Dendritic cell treated with granulocyte-macrophage colony-stimulating factor and Interleukin-4, amounts not matched to agents 40 ng/mL and 50 ng/mL, for 4 days (primary cell): ENCODE measurements around the gene PDIA5.
"Not testable (repeated sequence)": the region's sequence is repeated elsewhere in the genome, so short reads cannot be mapped to it uniquely, and the experiment has no call there.

Experiments used
- H3K27ac Mint-ChIP-seq: one replicate; pipeline ENCODE4 v1.8.0; 2022; ENCODE audit warnings: mild to moderate bottlenecking, mixed read lengths
- H3K27me3 Mint-ChIP-seq: one replicate; pipeline ENCODE4 v1.8.0; 2022; ENCODE audit warnings: mild to moderate bottlenecking, mixed read lengths
- H3K36me3 Mint-ChIP-seq: one replicate; pipeline ENCODE4 v1.8.0; 2022; ENCODE audit warnings: low read depth, mixed read lengths
- H3K4me1 Mint-ChIP-seq: one replicate; pipeline ENCODE4 v1.8.0; 2022; ENCODE audit warnings: low read depth, mixed read lengths
- H3K4me3 Mint-ChIP-seq: one replicate; pipeline ENCODE4 v1.8.0; 2022; ENCODE audit warnings: mild to moderate bottlenecking, moderate library complexity, mixed read lengths
- H3K9me3 Mint-ChIP-seq: one replicate; pipeline ENCODE4 v1.8.0; 2022; ENCODE audit warnings: mixed read lengths
- intact Hi-C: fragments of 100-400 bp; cut with micrococcal nuclease; formaldehyde crosslinking; loops from one replicate; pipeline ENCODE4 v1.15.0; 2022

PDIA5 gene

GRCh38 chr3:123099331-123100192 lies 32.7 kb downstream of the PDIA5 start:
- no peak overlapping the region for H3K27ac Mint-ChIP-seq
- H3K4me1 Mint-ChIP-seq, result peaks cover 5% of the 10 kb centered on the region
- no peak overlapping the region for H3K4me3 Mint-ChIP-seq
- H3K27me3 Mint-ChIP-seq, result no peaks in the 10 kb centered on the region
- peaks cover 51% of the 10 kb centered on the region for H3K36me3 Mint-ChIP-seq
- no peaks in the 10 kb centered on the region for H3K9me3 Mint-ChIP-seq
- intact Hi-C loops, result no loop called here

DNA sequence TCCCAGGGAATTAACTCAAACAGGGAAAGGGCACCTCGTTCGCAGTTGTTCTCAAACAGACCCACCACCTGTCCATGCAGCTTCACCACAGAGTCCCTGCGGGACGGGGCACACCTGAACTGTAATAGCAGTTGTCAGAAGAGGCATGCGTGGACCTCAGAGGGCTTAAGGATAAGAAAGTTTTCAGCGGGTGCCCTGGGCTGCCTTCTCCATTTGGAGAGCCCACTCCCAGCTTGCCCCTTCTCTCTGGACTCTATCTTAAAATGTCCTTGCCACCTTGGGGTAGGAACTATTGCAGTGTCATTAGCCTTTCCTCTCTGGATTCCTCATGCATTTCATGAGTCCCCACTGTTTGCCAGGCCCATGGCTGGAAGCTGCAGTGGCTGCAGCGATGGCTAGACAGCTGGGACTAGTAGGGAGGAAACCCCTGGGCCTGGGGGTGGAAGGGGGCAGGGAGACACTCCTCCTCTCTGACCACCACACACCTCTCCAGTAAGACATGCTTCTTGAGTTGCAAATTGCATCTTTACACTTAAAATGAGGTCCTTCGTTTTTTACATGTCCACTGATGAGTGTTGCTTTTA lies 33.5 kb downstream of the PDIA5 start:
- Mint-ChIP-seq H3K9me3 (no peaks in the 10 kb centered on the region), H3K27me3 (no peaks in the 10 kb centered on the region), H3K36me3 (peaks cover 50% of the 10 kb centered on the region), H3K4me1 (peaks cover 6% of the 10 kb centered on the region), H3K27ac (no peak overlapping the region), H3K4me3 (no peak overlapping the region)
- intact Hi-C loops, result no loop called here

GRCh38 chr3:123102249-123102648 lies 35.4 kb downstream of the PDIA5 start:
- Mint-ChIP-seq H3K27me3 (no peaks in the 10 kb centered on the region), H3K4me1 (peaks cover 12% of the 10 kb centered on the region), H3K36me3 (peaks cover 53% of the 10 kb centered on the region), H3K27ac (no peak overlapping the region), H3K4me3 (no peak overlapping the region), H3K9me3 (no peaks in the 10 kb centered on the region)
- intact Hi-C loops, result no loop called here

DNA sequence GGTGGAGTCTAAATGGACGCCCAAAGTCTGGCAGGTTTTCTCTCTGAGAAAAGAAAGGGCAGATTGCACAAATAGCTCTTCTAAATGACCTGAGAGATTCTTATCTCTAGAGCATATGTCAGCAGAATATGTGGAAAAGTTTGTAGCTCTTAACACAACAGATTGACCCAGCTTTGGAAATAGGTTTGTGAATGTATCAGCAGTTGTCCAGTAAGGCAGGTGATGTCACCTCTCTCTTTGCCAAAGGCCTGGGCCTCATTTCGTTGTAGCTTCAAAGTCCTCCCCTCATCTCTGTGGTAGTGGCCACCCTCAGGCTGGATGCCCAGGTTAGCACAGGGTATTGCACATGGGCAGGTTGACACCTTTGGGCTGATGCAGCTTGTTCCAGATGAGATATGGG lies 36.0 kb downstream of the PDIA5 start:
- no peak overlapping the region for H3K4me3 Mint-ChIP-seq
- H3K9me3 Mint-ChIP-seq, result no peaks in the 10 kb centered on the region
- H3K36me3 Mint-ChIP-seq, result peaks cover 53% of the 10 kb centered on the region
- intact Hi-C loops, result no loop called here
- H3K27ac Mint-ChIP-seq, result no peak overlapping the region
- peaks cover 12% of the 10 kb centered on the region for H3K4me1 Mint-ChIP-seq
- H3K27me3 Mint-ChIP-seq, result no peaks in the 10 kb centered on the region

- intact Hi-C loops, result no loop called here
- Mint-ChIP-seq H3K4me1 (peaks cover 7% of the 10 kb centered on the region), H3K36me3 (peaks cover 45% of the 10 kb centered on the region), H3K9me3 (no peaks in the 10 kb centered on the region), H3K27me3 (no peaks in the 10 kb centered on the region), H3K27ac (no peak overlapping the region), H3K4me3 (no peak overlapping the region)
Observed at GRCh38 chr3:123104550-123104949, 37.7 kb downstream of the PDIA5 start.

DNA sequence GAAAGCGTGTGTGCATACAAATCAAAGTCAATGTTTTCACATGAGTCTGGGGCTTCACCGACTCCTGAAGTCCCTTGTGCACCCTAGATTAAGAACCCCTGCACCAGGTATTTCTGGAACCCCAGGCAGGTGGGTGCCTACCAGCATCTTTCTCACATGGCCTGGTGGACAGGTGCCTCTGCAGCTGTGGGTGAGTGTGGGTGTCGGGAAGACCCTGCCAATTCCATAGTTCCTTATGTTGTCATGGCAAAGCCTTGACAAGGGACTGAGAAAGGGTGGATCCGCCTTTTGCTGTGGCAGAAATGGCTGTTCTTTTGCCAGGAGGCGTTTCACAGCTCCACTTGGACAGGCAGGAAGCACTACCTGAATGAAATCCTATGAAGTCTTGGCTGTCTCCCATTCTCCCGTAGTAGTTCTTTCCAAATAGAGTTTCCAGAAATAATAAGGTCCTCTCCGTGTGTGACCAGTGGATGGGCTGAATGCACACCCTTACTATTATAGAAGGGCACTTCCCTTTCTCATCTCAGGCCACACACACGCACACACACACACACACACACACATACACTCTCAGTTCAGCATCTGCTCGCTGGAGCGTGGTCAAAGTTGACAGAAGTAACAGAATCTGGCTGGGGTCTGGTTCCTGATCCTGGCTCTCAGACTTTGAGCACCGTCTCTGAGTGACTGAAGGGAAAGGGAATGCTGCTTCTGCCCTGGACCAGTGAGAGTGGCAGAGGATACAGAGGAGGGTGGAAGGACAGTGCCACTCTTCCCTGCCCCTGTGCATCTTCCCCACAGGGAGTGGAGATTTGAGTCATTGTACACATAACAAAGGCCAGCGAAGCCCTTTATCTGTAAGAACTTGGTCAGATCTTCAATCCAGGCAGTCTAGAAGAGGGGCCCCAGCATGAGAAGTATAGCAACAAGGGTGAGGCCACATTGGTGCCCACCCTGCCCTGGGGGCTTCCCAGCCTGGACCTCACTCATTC lies 38.7 kb downstream of the PDIA5 start:
- Mint-ChIP-seq H3K4me3 (no peak overlapping the region), H3K36me3 (peaks cover 46% of the 10 kb centered on the region), H3K4me1 (peaks cover 7% of the 10 kb centered on the region), H3K9me3 (no peaks in the 10 kb centered on the region), H3K27ac (no peak overlapping the region), H3K27me3 (no peaks in the 10 kb centered on the region)
- intact Hi-C loops, result no loop called here

DNA sequence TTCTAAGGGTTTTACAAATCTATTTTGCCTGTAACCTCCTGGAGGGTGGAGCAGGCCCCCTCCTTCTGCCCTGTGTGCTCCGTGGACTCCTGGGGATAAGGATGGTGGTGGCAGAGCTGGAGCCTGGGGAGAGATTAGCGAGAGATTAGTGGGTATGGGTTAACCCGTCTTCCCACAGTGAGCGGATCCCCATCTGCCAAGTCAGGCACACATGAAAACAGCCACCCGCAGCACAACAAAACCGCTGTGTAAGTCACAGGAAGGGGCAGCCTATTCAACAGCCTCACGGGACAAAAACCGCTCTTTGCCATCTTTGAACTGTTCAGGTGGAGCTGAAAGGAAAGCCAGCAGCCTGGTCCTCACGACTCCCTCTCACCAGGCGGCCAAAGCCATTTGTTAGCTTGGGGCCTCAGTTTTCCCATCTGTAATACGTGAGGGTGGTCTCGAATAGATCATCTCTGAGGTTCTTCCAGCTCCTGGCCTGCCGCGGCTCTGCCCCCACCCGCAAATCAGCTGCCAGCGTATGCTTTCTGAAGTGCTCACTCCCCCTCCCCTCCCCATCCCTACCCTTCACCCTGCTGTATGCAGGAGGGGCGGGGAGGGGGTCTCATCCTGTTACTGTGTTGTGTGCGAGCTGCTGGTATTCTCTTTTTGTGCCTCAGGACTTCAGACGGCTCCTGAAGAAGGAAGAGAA lies 43.6 kb downstream of the PDIA5 start:
- H3K36me3 Mint-ChIP-seq, result peaks cover 66% of the 10 kb centered on the region

GRCh38 chr3:123110976-123111615 lies 44.3 kb downstream of the PDIA5 start:
- intact Hi-C loops, result no loop called here
- Mint-ChIP-seq H3K27ac (peak overlapping the region; percentile 18), H3K4me1 (no peaks in the 10 kb centered on the region), H3K36me3 (peaks cover 73% of the 10 kb centered on the region), H3K9me3 (no peaks in the 10 kb centered on the region), H3K27me3 (no peaks in the 10 kb centered on the region), H3K4me3 (no peak overlapping the region)

More for the DNA sequence above, 43.6 kb downstream of the PDIA5 start:
- no peak overlapping the region for H3K4me3 Mint-ChIP-seq
- no peaks in the 10 kb centered on the region for H3K27me3 Mint-ChIP-seq
- H3K4me1 Mint-ChIP-seq, result peaks cover 5% of the 10 kb centered on the region
- intact Hi-C loops, result no loop called here
- no peaks in the 10 kb centered on the region for H3K9me3 Mint-ChIP-seq
- H3K27ac Mint-ChIP-seq, result peak overlapping the region; percentile 18

DNA sequence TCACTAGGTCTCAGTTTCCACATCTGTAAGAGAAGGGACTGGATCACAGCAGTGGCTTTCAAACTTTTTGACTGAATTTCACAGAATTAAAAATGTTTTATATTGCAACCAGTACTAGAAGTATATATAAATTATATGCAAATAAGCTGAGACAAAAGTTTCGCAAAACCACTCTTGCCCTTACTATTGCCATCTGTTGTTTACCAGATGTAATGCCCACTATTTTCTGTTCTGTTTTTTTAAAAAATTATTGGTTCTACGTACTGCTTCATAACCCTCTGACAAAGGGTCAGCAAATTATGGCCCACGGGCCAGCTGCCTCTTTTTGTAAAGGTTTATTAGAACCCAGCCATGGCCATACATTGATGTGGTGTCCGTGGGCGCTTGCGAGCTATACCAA lies 44.8 kb downstream of the PDIA5 start:
- no peak overlapping the region for H3K27ac Mint-ChIP-seq
- no peaks in the 10 kb centered on the region for H3K27me3 Mint-ChIP-seq
- H3K4me1 Mint-ChIP-seq, result no peaks in the 10 kb centered on the region
- H3K4me3 Mint-ChIP-seq, result no peak overlapping the region
- intact Hi-C loops, result no loop called here
- peaks cover 74% of the 10 kb centered on the region for H3K36me3 Mint-ChIP-seq
- H3K9me3 Mint-ChIP-seq, result no peaks in the 10 kb centered on the region

DNA sequence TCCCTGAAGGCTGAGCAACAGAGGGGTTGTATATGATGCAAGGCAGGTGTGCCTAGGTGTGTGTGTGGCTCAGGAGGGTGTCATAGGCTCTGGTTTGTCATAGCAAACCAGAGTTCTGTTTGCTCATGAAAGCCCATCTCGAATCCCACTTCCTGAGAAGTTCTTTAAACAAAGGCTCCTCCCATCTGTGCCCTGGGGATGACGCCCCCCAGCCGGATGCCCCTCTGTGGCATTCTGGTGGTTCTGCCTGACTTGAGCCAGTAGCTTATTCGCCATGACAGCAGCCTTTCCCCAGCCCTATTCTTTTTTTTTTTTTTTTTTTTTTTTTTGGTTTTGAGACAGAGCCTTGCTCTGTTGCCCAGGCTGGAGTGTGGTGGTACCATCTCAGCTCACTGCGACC lies 45.4 kb downstream of the PDIA5 start:
- H3K36me3 Mint-ChIP-seq, result peaks cover 73% of the 10 kb centered on the region
- H3K4me3 Mint-ChIP-seq, result no peak overlapping the region
- no peak overlapping the region for H3K27ac Mint-ChIP-seq

GRCh38 chr3:123112656-123113055 lies 45.8 kb downstream of the PDIA5 start:
- H3K9me3 Mint-ChIP-seq, H3K4me1 Mint-ChIP-seq, intact Hi-C loops, H3K27me3 Mint-ChIP-seq, H3K4me3 Mint-ChIP-seq, H3K27ac Mint-ChIP-seq: not testable (repeated sequence)
- peaks cover 73% of the 10 kb centered on the region for H3K36me3 Mint-ChIP-seq

More for the DNA sequence above, 45.4 kb downstream of the PDIA5 start:
- no peaks in the 10 kb centered on the region for H3K4me1 Mint-ChIP-seq
- H3K27me3 Mint-ChIP-seq, result no peaks in the 10 kb centered on the region
- intact Hi-C loops, result no loop called here
- H3K9me3 Mint-ChIP-seq, result no peaks in the 10 kb centered on the region

- Mint-ChIP-seq H3K4me3 (no peak overlapping the region), H3K4me1 (no peaks in the 10 kb centered on the region), H3K27me3 (no peaks in the 10 kb centered on the region), H3K9me3 (no peaks in the 10 kb centered on the region), H3K27ac (no peak overlapping the region), H3K36me3 (peaks cover 71% of the 10 kb centered on the region)
- intact Hi-C loops, result no loop called here
Observed at GRCh38 chr3:123113889-123114450, 47.1 kb downstream of the PDIA5 start.

GRCh38 chr3:123116116-123116515 lies 49.3 kb downstream of the PDIA5 start:
- Mint-ChIP-seq H3K9me3 (no peaks in the 10 kb centered on the region), H3K36me3 (peaks cover 72% of the 10 kb centered on the region), H3K4me1 (no peaks in the 10 kb centered on the region), H3K27me3 (no peaks in the 10 kb centered on the region), H3K4me3 (no peak overlapping the region), H3K27ac (no peak overlapping the region)
- intact Hi-C loops, result no loop called here
